DND-41 (cell line): ENCODE data around the gene DPT.

Experiments used
- ATAC-seq: fragments of 200-7000 bp; cut with Tn5 transposase; 3 replicates; pipeline ENCODE4 v1.9.1; 2021; ENCODE audit warnings: low read depth; ENCODE audit not compliant: insufficient read depth
- DNase-seq: peaks from one replicate; pipeline ENCODE4 v3.0.0-alpha.2; 2020
- H2AFZ ChIP-seq: 2 replicates; pipeline ENCODE4 v1.6.0; 2012; ENCODE audit warnings: low read depth, low read length
- H3K27ac ChIP-seq: 2 replicates; pipeline ENCODE4 v1.5.1; 2012; ENCODE audit warnings: low read length, inconsistent platforms
- H3K27me3 ChIP-seq: fragments of 200-600 bp; sonication (generic); 2 replicates; pipeline ENCODE4 v1.6.0; 2012; ENCODE audit warnings: low read length, mild to moderate bottlenecking, inconsistent platforms; ENCODE audit not compliant: insufficient read depth, poor library complexity
- H3K36me3 ChIP-seq: 2 replicates; pipeline ENCODE4 v1.5.1; 2012; ENCODE audit warnings: low read length, inconsistent platforms; ENCODE audit not compliant: insufficient read depth
- H3K4me1 ChIP-seq: 2 replicates; pipeline ENCODE4 v1.5.1; 2012; ENCODE audit warnings: mild to moderate bottlenecking, low read length; ENCODE audit not compliant: insufficient read depth
- H3K4me2 ChIP-seq: 2 replicates; pipeline ENCODE4 v1.6.0; 2012; ENCODE audit warnings: mild to moderate bottlenecking, moderate library complexity, low read length, inconsistent platforms; ENCODE audit not compliant: insufficient read depth
- H3K4me3 ChIP-seq, 2 experiments: fragments of 200-600 bp in 1 of 2; shearing (Covaris generic) in 1 of 2; 2 replicates each; pipeline ENCODE4 v1.5.1; 2012 to 2016; ENCODE audit warnings: inconsistent platforms in 2 of 2, low read length in 2 of 2, mild to moderate bottlenecking in 2 of 2, low read depth in 1 of 2, moderate library complexity in 1 of 2
- H3K79me2 ChIP-seq: 2 replicates; pipeline ENCODE4 v1.6.0; 2012; ENCODE audit warnings: low read length, inconsistent platforms; ENCODE audit not compliant: insufficient read depth
- H3K9ac ChIP-seq: 2 replicates; pipeline ENCODE4 v1.6.0; 2012; ENCODE audit warnings: low read depth, mild to moderate bottlenecking, inconsistent platforms, low read length, moderate library complexity
- H3K9me3 ChIP-seq: 2 replicates; pipeline ENCODE4 v1.5.1; 2012; ENCODE audit warnings: low read length, moderate library complexity, mild to moderate bottlenecking, inconsistent platforms; ENCODE audit not compliant: insufficient read depth, severe bottlenecking
- H4K20me1 ChIP-seq: 2 replicates; pipeline ENCODE4 v1.6.0; 2012; ENCODE audit warnings: low read length; ENCODE audit not compliant: insufficient read depth
- EZH2 ChIP-seq: IDR thresholded peaks from 3 replicates; pipeline ENCODE4 v1.6.1; 2012; ENCODE audit warnings: borderline replicate concordance, low read depth, mild to moderate bottlenecking, moderate library complexity, low read length, inconsistent platforms; ENCODE audit not compliant: severe bottlenecking
- TF ChIP-seq, protein P1 (sequence below): IDR thresholded peaks from 2 replicates; pipeline ENCODE4 v1.5.1; 2012; ENCODE audit warnings: borderline replicate concordance, low read length, moderate library complexity, mild to moderate bottlenecking; ENCODE audit not compliant: poor library complexity, severe bottlenecking; ENCODE audit errors: extremely low read depth

The DPT gene

DNA sequence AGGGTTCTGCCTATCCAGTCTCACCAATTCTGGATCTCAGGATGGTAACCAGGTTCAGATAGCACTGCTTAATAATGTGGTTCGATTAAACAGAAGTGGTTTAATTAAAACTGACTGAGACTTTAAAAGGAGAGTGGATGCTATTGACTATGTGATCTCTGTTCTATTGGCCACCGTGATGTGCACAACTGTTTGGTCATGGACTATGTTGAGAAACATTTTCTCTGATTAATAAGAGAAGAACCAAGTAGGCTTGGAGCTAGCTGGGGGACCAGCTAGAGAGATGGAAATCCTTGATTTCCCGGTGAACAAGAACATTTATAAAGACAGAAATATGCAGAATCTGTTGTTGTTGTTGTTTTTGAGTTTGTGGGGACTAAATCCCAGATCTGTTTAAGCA lies 36.5 kb downstream of the DPT start:
- no peak overlapping the region for H3K4me3 ChIP-seq
- DNase-seq: no peak
- H3K79me2 ChIP-seq: no peaks in the 10 kb centered on the region
- H3K4me1 ChIP-seq: no peaks in the 10 kb centered on the region
- H3K27ac ChIP-seq: no peak overlapping the region
- no peaks in the 10 kb centered on the region for H3K27me3 ChIP-seq
- H3K36me3 ChIP-seq: no peaks in the 10 kb centered on the region
- H2AFZ ChIP-seq: no peak overlapping the region
- H3K4me2 ChIP-seq: no peak overlapping the region
- no peak overlapping the region for H3K9ac ChIP-seq
- no peaks in the 10 kb centered on the region for H3K9me3 ChIP-seq
- no peaks in the 10 kb centered on the region for H4K20me1 ChIP-seq
- no peak for ATAC-seq
- TF ChIP-seq, protein P1, sequence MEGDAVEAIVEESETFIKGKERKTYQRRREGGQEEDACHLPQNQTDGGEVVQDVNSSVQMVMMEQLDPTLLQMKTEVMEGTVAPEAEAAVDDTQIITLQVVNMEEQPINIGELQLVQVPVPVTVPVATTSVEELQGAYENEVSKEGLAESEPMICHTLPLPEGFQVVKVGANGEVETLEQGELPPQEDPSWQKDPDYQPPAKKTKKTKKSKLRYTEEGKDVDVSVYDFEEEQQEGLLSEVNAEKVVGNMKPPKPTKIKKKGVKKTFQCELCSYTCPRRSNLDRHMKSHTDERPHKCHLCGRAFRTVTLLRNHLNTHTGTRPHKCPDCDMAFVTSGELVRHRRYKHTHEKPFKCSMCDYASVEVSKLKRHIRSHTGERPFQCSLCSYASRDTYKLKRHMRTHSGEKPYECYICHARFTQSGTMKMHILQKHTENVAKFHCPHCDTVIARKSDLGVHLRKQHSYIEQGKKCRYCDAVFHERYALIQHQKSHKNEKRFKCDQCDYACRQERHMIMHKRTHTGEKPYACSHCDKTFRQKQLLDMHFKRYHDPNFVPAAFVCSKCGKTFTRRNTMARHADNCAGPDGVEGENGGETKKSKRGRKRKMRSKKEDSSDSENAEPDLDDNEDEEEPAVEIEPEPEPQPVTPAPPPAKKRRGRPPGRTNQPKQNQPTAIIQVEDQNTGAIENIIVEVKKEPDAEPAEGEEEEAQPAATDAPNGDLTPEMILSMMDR: no peak
- TF ChIP-seq EZH2: no peak

DNA sequence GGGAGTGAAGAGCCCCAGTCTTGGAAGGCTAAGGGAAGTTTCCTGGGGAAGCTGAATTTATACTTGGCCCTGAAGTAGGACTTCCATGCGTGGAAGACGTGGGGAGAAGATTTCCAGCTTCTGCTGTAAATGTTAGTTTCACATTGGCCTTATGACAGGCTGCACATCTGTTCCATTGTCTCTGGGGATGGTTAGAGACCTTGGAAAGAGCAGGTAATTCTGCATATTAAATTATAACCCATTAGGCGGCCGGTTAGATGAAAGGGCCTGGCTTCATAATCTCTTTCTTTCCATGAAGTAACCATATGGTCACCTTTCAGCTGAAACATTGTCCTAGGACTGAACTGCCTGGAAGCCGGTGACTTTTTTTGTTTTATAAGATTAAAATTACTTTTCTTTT lies 37.5 kb downstream of the DPT start:
- no peaks in the 10 kb centered on the region for H3K9me3 ChIP-seq
- ATAC-seq (no peak), DNase-seq (no peak)
- H3K9ac ChIP-seq: no peak overlapping the region
- H3K27ac ChIP-seq: no peak overlapping the region
- H3K4me2 ChIP-seq: no peak overlapping the region
- no peak overlapping the region for H2AFZ ChIP-seq
- H3K79me2 ChIP-seq: no peaks in the 10 kb centered on the region
- no peaks in the 10 kb centered on the region for H3K4me1 ChIP-seq
- no peaks in the 10 kb centered on the region for H3K36me3 ChIP-seq
- no peaks in the 10 kb centered on the region for H3K27me3 ChIP-seq
- TF ChIP-seq, protein P1: no peak
- no peak for TF ChIP-seq EZH2
- H4K20me1 ChIP-seq: no peaks in the 10 kb centered on the region
- no peak overlapping the region for H3K4me3 ChIP-seq

GRCh38 chr1:168689726-168690602 lies 39.0 kb downstream of the DPT start:
- H3K9me3 ChIP-seq: no peaks in the 10 kb centered on the region
- no peak for ATAC-seq
- no peaks in the 10 kb centered on the region for H3K4me1 ChIP-seq
- no peak overlapping the region for H2AFZ ChIP-seq
- H3K36me3 ChIP-seq: no peaks in the 10 kb centered on the region
- H3K9ac ChIP-seq: no peak overlapping the region
- no peak for DNase-seq
- H3K27ac ChIP-seq: no peak overlapping the region
- TF ChIP-seq EZH2: no peak
- TF ChIP-seq, protein P1: no peak
- H3K4me2 ChIP-seq: no peak overlapping the region
- H3K27me3 ChIP-seq: no peaks in the 10 kb centered on the region
- no peak overlapping the region for H3K4me3 ChIP-seq
- no peaks in the 10 kb centered on the region for H3K79me2 ChIP-seq
- no peaks in the 10 kb centered on the region for H4K20me1 ChIP-seq
